Keratinocyte (primary cell): ENCODE measurements around the gene PM20D2. TPM values are rescaled to one million over a fixed set of nuclear protein-coding genes. Genes with fewer than 3 reads are reported as not detected.

Source experiments
- DNase-seq: peaks from one replicate; pipeline ENCODE4 v3.0.0-alpha.2; 2011; ENCODE audit warnings: low read depth, missing footprints, low spot score
- FAIRE-seq: peaks from 2 replicates; lab custom pipeline; 2011; peaks lifted over from hg19 to GRCh38; lab: Jason Lieb, UNC
- H2AFZ ChIP-seq: 2 replicates; pipeline ENCODE4 v1.6.0; 2012; ENCODE audit warnings: low read length, control low read depth, inconsistent platforms; ENCODE audit not compliant: control insufficient read depth
- H3K27ac ChIP-seq: 2 replicates; pipeline ENCODE4 v1.5.1; 2011; ENCODE audit warnings: low read length; ENCODE audit not compliant: control insufficient read depth, insufficient read depth
- H3K27me3 ChIP-seq: 3 replicates; pipeline ENCODE4 v1.6.0; 2011; ENCODE audit warnings: low read length; ENCODE audit not compliant: control insufficient read depth, insufficient read depth; ENCODE audit errors: extremely low read depth
- H3K36me3 ChIP-seq, 2 experiments: 2 replicates in 1 of 2; 3 replicates in 1 of 2; pipeline ENCODE4 v1.5.1; 2011; ENCODE audit warnings: low read length in 2 of 2, mild to moderate bottlenecking in 1 of 2; ENCODE audit not compliant: control insufficient read depth in 2 of 2, insufficient read depth in 2 of 2; ENCODE audit errors: extremely low read depth in 1 of 2
- H3K4me1 ChIP-seq: 3 replicates; pipeline ENCODE4 v1.5.1; 2011; ENCODE audit warnings: low read length; ENCODE audit not compliant: control insufficient read depth, insufficient read depth; ENCODE audit errors: extremely low read depth
- H3K4me2 ChIP-seq: 3 replicates; pipeline ENCODE4 v1.6.0; 2011; ENCODE audit warnings: low read depth, low read length; ENCODE audit not compliant: control insufficient read depth, insufficient read depth; ENCODE audit errors: extremely low read depth
- H3K4me3 ChIP-seq, 3 experiments: fragments of 200-600 bp in 1 of 3; sonication (generic) in 1 of 3; 2 replicates in 2 of 3; 3 replicates in 1 of 3; pipeline ENCODE4 v1.5.1; 2011 to 2016; ENCODE audit warnings: low read length in 3 of 3, mild to moderate bottlenecking in 3 of 3, control low read depth in 2 of 3, inconsistent platforms in 1 of 3, low read depth in 1 of 3, mixed read lengths in 1 of 3, mixed run types in 1 of 3, moderate library complexity in 1 of 3; ENCODE audit not compliant: control insufficient read depth in 2 of 3, insufficient read depth in 2 of 3; ENCODE audit errors: extremely low read depth in 1 of 3
- H3K79me2 ChIP-seq: 2 replicates; pipeline ENCODE4 v1.6.0; 2012; ENCODE audit warnings: low read length; ENCODE audit not compliant: control insufficient read depth, insufficient read depth
- H3K9ac ChIP-seq: 3 replicates; pipeline ENCODE4 v1.6.0; 2011; ENCODE audit warnings: low read length; ENCODE audit not compliant: control insufficient read depth, insufficient read depth; ENCODE audit errors: extremely low read depth
- H3K9me1 ChIP-seq: 3 replicates; pipeline ENCODE4 v1.6.0; 2011; ENCODE audit warnings: low read length; ENCODE audit not compliant: control insufficient read depth, insufficient read depth; ENCODE audit errors: extremely low read depth
- H3K9me3 ChIP-seq: 2 replicates; pipeline ENCODE4 v1.5.1; 2012; ENCODE audit warnings: low read depth, low read length; ENCODE audit not compliant: control insufficient read depth
- H4K20me1 ChIP-seq: 3 replicates; pipeline ENCODE4 v1.6.0; 2011; ENCODE audit warnings: low read length; ENCODE audit not compliant: control insufficient read depth, insufficient read depth; ENCODE audit errors: extremely low read depth
- EZH2 ChIP-seq: IDR thresholded peaks from one replicate; pipeline ENCODE4 v1.6.1; 2012; ENCODE audit warnings: inconsistent platforms, mild to moderate bottlenecking, low read length, moderate library complexity
- dilution Hi-C: fragments of 300-500 bp; cut with MboI; formaldehyde crosslinking; loops from one replicate; pipeline ENCODE4 v1.7.0; 2020; ENCODE audit warnings: low sequenced_read_pairs; ENCODE audit not compliant: extremely low pct_ligation_motif_present
- polyA plus RNA-seq, 5 experiments: library from polyadenylated mRNA; depleted of rRNA in 3 of 5; stranded (reverse) in 3 of 5; stranded (forward) in 1 of 5; unstranded in 1 of 5; fragments of >200 nt; gene quantifications; 1 replicate in 1 of 5; 2 replicates in 3 of 5; 3 replicates in 1 of 5; pipeline versions ENCODE4 v1.2.1 to v1.2.3, GENCODE V29; 2011 to 2012; ENCODE audit warnings: missing spikeins in 2 of 5, low read depth in 1 of 5, low replicate concordance in 1 of 5
- TF ChIP-seq, protein P1 (sequence below), 3 experiments: IDR thresholded peaks in 1 of 3; conservative IDR thresholded peaks in 1 of 3; optimal IDR thresholded peaks in 1 of 3; 2 replicates in 2 of 3; 3 replicates in 1 of 3; pipeline versions ENCODE3 to v1.5.1; 2011; ENCODE audit warnings: low read length in 3 of 3, mild to moderate bottlenecking in 3 of 3, moderate library complexity in 2 of 3, control low read depth in 1 of 3, inconsistent platforms in 1 of 3; ENCODE audit not compliant: insufficient read depth in 2 of 3; ENCODE audit errors: extremely low read depth in 1 of 3

Gene PM20D2
- polyA plus RNA-seq, 1 donor (not counting 4 experiments of a cell fraction or from before 2014, with no cell fraction given): 7.9 TPM

DNA sequence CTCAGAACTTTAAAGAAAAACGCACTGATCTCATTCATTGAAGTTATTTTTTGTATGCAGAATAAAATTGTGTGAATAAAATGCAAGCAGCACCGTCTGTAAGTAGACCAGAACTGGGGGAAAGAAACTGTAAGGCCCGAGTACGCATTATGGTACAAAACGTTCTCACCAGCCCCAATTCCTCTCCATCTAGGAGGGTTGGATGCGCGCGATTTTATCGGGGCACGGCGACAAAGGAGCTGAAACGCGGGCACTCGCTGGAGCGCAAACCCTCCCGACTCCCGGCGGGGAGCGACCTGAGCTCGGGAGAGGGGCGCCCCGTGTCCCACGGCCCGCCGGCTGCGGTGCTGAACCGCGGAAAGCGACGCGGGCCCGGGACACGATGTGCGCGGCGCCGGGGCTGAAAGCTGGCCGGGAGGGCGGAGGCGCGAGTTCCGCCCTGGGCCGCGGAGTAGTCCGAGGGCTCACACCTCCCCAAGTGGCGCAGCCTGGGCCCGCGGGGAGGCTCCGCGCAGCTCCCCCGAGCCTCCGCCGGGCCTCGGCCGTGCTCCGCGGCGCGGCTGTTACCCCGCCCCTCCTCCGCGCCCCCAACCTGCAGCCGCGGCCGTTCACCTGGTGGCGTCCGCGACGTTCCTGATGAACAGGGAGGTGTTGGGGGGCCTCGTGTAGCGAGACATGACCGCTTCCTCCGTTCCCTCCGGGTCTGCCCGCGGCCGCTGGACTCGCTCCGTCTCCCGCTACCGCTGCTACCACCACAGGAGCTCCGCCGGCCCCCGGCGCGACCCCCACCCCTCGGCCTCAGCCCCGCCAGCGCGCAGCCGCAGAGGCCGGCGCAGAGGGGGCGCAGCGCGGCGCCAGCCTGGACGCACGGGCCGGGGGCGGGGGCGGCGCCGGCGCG lies 28.4 kb upstream of the PM20D2 start, which contains the start of gene SRSF12:
Gene SRSF12, minus strand, starts transcription at position 861 of the 898 bp plus-strand sequence. Its CDS starts 184 bp downstream, at position 677.
- FAIRE-seq (no peak), DNase-seq (no peak)
- dilution Hi-C loops: no loop called here
- H2AFZ ChIP-seq: peak within 1 kb of the TSS; percentile 87
- no peaks in the 10 kb centered on the region for H3K79me2 ChIP-seq
- no peaks in the 10 kb centered on the region for H3K9me1 ChIP-seq
- H3K4me1 ChIP-seq: no peaks in the 10 kb centered on the region
- peaks cover 12% of the 10 kb centered on the region for H3K27me3 ChIP-seq
- TF ChIP-seq, protein P1, sequence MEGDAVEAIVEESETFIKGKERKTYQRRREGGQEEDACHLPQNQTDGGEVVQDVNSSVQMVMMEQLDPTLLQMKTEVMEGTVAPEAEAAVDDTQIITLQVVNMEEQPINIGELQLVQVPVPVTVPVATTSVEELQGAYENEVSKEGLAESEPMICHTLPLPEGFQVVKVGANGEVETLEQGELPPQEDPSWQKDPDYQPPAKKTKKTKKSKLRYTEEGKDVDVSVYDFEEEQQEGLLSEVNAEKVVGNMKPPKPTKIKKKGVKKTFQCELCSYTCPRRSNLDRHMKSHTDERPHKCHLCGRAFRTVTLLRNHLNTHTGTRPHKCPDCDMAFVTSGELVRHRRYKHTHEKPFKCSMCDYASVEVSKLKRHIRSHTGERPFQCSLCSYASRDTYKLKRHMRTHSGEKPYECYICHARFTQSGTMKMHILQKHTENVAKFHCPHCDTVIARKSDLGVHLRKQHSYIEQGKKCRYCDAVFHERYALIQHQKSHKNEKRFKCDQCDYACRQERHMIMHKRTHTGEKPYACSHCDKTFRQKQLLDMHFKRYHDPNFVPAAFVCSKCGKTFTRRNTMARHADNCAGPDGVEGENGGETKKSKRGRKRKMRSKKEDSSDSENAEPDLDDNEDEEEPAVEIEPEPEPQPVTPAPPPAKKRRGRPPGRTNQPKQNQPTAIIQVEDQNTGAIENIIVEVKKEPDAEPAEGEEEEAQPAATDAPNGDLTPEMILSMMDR (optimal IDR thresholded peaks at IDR 0.05 in 1 of 3, IDR thresholded peaks at IDR 0.05 in 1 of 3, conservative IDR thresholded peaks at IDR 0.05 in 1 of 3; ENCODE audit: extremely low read depth in 1 of 3, insufficient read depth in 2 of 3, low read length in 3 of 3): no peak
- TF ChIP-seq EZH2: peak; percentile 37
- peak within 1 kb of the TSS; percentile 91 for H3K4me2 ChIP-seq
- peak within 1 kb of the TSS; percentile 56 for H3K9ac ChIP-seq
- H3K27ac ChIP-seq: no peak within 1 kb of the TSS
- H3K4me3 ChIP-seq: peak within 1 kb of the TSS; percentile 51 to 67 (median 66)
- no peaks in the 10 kb centered on the region for H4K20me1 ChIP-seq
- no peaks in the 10 kb centered on the region for H3K9me3 ChIP-seq
- H3K36me3 ChIP-seq: no peaks in the 10 kb centered on the region

DNA sequence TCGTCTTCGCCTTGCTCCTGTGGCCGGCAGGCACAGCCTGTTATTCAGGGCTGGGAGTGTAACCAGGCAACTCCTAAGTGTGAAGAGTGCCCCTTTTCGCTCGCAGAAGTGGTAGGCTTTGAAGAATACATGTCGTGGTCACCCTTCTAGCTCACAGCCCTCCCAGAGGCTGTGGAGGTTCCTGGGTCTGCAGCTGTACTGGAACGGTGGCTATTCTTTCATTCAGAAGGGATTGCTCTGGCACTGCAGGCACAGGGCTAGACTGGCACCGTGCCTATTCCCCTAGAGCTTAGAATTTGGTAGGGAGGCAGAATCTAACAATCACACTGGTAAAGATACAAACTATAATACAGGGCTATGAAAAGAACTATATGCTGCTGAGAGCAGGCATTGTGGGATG lies 26.9 kb upstream of the PM20D2 start:
- no peaks in the 10 kb centered on the region for H3K9me3 ChIP-seq
- H3K36me3 ChIP-seq: no peaks in the 10 kb centered on the region
- DNase-seq: no peak
- no peak for TF ChIP-seq EZH2
- TF ChIP-seq, protein P1 (optimal IDR thresholded peaks at IDR 0.05 in 1 of 3, IDR thresholded peaks at IDR 0.05 in 1 of 3, conservative IDR thresholded peaks at IDR 0.05 in 1 of 3; ENCODE audit: extremely low read depth in 1 of 3, insufficient read depth in 2 of 3, low read length in 3 of 3): no peak
- H4K20me1 ChIP-seq: no peaks in the 10 kb centered on the region
- no peaks in the 10 kb centered on the region for H3K79me2 ChIP-seq
- dilution Hi-C loops: no loop called here
- H3K9ac ChIP-seq: no peak overlapping the region
- H3K4me3 ChIP-seq: no peak overlapping the region
- H3K27ac ChIP-seq: no peak overlapping the region
- H3K4me2 ChIP-seq: no peak overlapping the region
- H3K9me1 ChIP-seq: no peaks in the 10 kb centered on the region
- H3K4me1 ChIP-seq: no peaks in the 10 kb centered on the region
- peaks cover 12% of the 10 kb centered on the region for H3K27me3 ChIP-seq
- no peak overlapping the region for H2AFZ ChIP-seq
- no peak for FAIRE-seq
